Measurements from ENCODE around the gene BTBD17. TPM values are rescaled to one million over a fixed set of nuclear protein-coding genes. Genes with fewer than 3 reads are reported as not detected.

The BTBD17 gene
- total RNA-seq, 1 experiment from 2014 or later: not detected

GRCh38 chr17:74374858-74375257 lies 13.2 kb upstream of the BTBD17 start:
- no peak overlapping the region for H2AFZ ChIP-seq (ENCODE audit: low read depth, low read length, poor library complexity, severe bottlenecking)
- H3K9me2 ChIP-seq (ENCODE audit: insufficient read depth): no peaks in the 10 kb centered on the region
- H3K9me3 ChIP-seq (ENCODE audit: control insufficient read depth in 1 of 2, insufficient read depth in 1 of 2, low read depth in 1 of 2, low read length in 2 of 2): no peaks in the 10 kb centered on the region
- intact Hi-C loops (cut with micrococcal nuclease): no loop called here
- H3K27ac ChIP-seq (ENCODE audit: low read depth, low read length): no peak overlapping the region
- no peak for ATAC-seq
- H3K4me1 ChIP-seq (ENCODE audit: control insufficient read depth in 1 of 2, insufficient read depth in 2 of 2, low read length in 2 of 2): peaks cover 5 to 8% of the 10 kb centered on the region in 2 experiments
- ChIA-PET CTCF (no interaction called here), RAD21 (ENCODE audit: low non-redundant PET in 1 of 2, low total read pairs in 2 of 2, uncharacterized antibody in 2 of 2, unreplicated experiment in 2 of 2) (no interaction called here), POLR2A (no interaction called here)
- H4K20me1 ChIP-seq (ENCODE audit: insufficient read depth): no peaks in the 10 kb centered on the region
- TF ChIP-seq ELF1 (IDR thresholded peaks at IDR 0.05; ENCODE audit: borderline replicate concordance, low read depth): no peak
- TF ChIP-seq EZH2phosphoT487 (IDR thresholded peaks at IDR 0.05; ENCODE audit: borderline replicate concordance): no peak
- TF ChIP-seq SIN3A (IDR thresholded peaks at IDR 0.05; ENCODE audit: low read depth): no peak
- TF ChIP-seq EGR1 (IDR thresholded peaks at IDR 0.05; ENCODE audit: low read depth): no peak
- no peaks in the 10 kb centered on the region for H3K36me3 ChIP-seq (ENCODE audit: control insufficient read depth in 1 of 2, insufficient read depth in 2 of 2, low read length in 2 of 2)
- H3K79me2 ChIP-seq (ENCODE audit: insufficient read depth, low read length): no peaks in the 10 kb centered on the region
- BruUV-seq (replicated peaks): no TSS peak
- no peak overlapping the region for H3K4me3 ChIP-seq (replicated peaks in 1 of 2; ENCODE audit: low read depth in 1 of 2, low read length in 2 of 2)
- no peak overlapping the region for H3K9ac ChIP-seq (ENCODE audit: low read length)
- DNase-seq (ENCODE audit: low read depth, low spot score): no peak
- no peak overlapping the region for H3K4me2 ChIP-seq (ENCODE audit: low read length)
- peaks cover 14% of the 10 kb centered on the region; the same call in 1 of the 2 replicates for H3K27me3 ChIP-seq (ENCODE audit: insufficient read depth, low read length)

GRCh38 chr17:74373838-74374606 lies 12.4 kb upstream of the BTBD17 start:
- RAD21 ChIA-PET (ENCODE audit: low non-redundant PET in 1 of 2, low total read pairs in 2 of 2, uncharacterized antibody in 2 of 2, unreplicated experiment in 2 of 2): no interaction called here
- ATAC-seq: no peak

More at GRCh38 chr17:74373838-74374606, 12.4 kb upstream of the BTBD17 start:
- intact Hi-C loops (cut with micrococcal nuclease): no loop called here
- H4K20me1 ChIP-seq (ENCODE audit: insufficient read depth): no peaks in the 10 kb centered on the region
- no peak overlapping the region for H3K4me3 ChIP-seq (replicated peaks in 1 of 2; ENCODE audit: low read depth in 1 of 2, low read length in 2 of 2)
- ChIA-PET CTCF (interaction anchor here (1.3 kb wide), 1 partner anchor 13 kb away, joined by 4 read pairs; the partner anchor contains the start of gene BTBD17), POLR2A (interaction anchor here (0.6 kb wide), 1 partner anchor 64 kb away, joined by 3 read pairs; no protein-coding TSS in a partner anchor)
- no peak overlapping the region for H3K27ac ChIP-seq (ENCODE audit: low read depth, low read length)
- DNase-seq (ENCODE audit: low read depth, low spot score): no peak
- no peak for TF ChIP-seq JUND (IDR thresholded peaks at IDR 0.05)
- no peak for TF ChIP-seq CEBPB (IDR thresholded peaks at IDR 0.05; ENCODE audit: low read depth)
- TF ChIP-seq EZH2phosphoT487 (IDR thresholded peaks at IDR 0.05; ENCODE audit: borderline replicate concordance): no peak
- TF ChIP-seq REST (IDR thresholded peaks at IDR 0.05; ENCODE audit: low read depth): no peak
- no peak for TF ChIP-seq RAD21 (IDR thresholded peaks at IDR 0.05; ENCODE audit: low read depth)
- TF ChIP-seq CTCF (IDR thresholded peaks at IDR 0.05 in 2 of 3, conservative IDR thresholded peaks at IDR 0.05 in 1 of 3; ENCODE audit: borderline replicate concordance in 1 of 3, insufficient read depth in 1 of 3, low read depth in 2 of 3, low read length in 2 of 3): no peak
- no peak for TF ChIP-seq SP1 (IDR thresholded peaks at IDR 0.05; ENCODE audit: low read depth)
- no peak for TF ChIP-seq YY1 (IDR thresholded peaks at IDR 0.05; ENCODE audit: extremely low read depth, insufficient replicate concordance, low read depth, low read length)
- no peak for TF ChIP-seq SRF (IDR thresholded peaks at IDR 0.05; ENCODE audit: low read depth)
- no peak for TF ChIP-seq ATF3 (IDR thresholded peaks at IDR 0.05)
- no peak for TF ChIP-seq ELF1 (IDR thresholded peaks at IDR 0.05; ENCODE audit: borderline replicate concordance, low read depth)
- no peaks in the 10 kb centered on the region for H3K9me3 ChIP-seq (ENCODE audit: control insufficient read depth in 1 of 2, insufficient read depth in 1 of 2, low read depth in 1 of 2, low read length in 2 of 2)
- no peak overlapping the region for H3K9ac ChIP-seq (ENCODE audit: low read length)
- H3K9me2 ChIP-seq (ENCODE audit: insufficient read depth): no peaks in the 10 kb centered on the region
- peaks cover 1 to 3% of the 10 kb centered on the region in 2 experiments; a peak in 2 of 4 replicates for H3K4me1 ChIP-seq (ENCODE audit: control insufficient read depth in 1 of 2, insufficient read depth in 2 of 2, low read length in 2 of 2)
- H2AFZ ChIP-seq (ENCODE audit: low read depth, low read length, poor library complexity, severe bottlenecking): no peak overlapping the region
- no peaks in the 10 kb centered on the region for H3K36me3 ChIP-seq (ENCODE audit: control insufficient read depth in 1 of 2, insufficient read depth in 2 of 2, low read length in 2 of 2)
- no peaks in the 10 kb centered on the region for H3K79me2 ChIP-seq (ENCODE audit: insufficient read depth, low read length)
- H3K4me2 ChIP-seq (ENCODE audit: low read length): no peak overlapping the region
- no TSS peak for BruUV-seq (replicated peaks)
- peaks cover 14% of the 10 kb centered on the region; the same call in 1 of the 2 replicates for H3K27me3 ChIP-seq (ENCODE audit: insufficient read depth, low read length)

All from HCT116 (cell line).